GM12801 (cell line): Measurements from ENCODE around the gene FAM53B.

ENCODE experiments used
- TF ChIP-seq, protein P1 (sequence below): IDR thresholded peaks from one replicate; pipeline ENCODE4 v1.5.1; 2011; ENCODE audit warnings: control low read depth; ENCODE audit not compliant: insufficient read length; ENCODE audit errors: extremely low read depth

The FAM53B gene

DNA sequence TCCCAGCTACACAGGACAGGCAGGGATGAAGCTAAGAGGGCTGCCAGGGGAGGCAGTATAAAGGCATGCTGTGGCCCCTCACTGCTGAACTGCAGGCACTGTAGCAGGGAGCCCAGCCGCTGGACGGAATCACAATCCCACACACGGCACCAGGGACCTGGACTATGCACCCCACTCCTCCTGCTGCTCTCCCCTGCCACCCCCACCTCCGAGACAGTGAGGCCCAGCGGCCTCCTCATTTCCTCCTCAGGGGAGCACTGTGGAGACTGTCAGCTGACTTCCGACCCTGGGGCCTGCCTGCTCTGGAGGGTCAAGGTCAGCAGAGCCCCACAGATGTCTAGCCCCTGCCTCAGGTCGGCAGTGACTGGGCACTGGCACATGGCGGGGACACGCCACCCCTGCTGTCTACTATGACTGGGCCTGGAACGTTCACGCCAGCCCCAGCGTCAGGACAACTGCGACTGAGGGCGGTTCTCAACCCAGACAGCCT lies 92.7 kb downstream of the FAM53B start:
- TF ChIP-seq, protein P1, sequence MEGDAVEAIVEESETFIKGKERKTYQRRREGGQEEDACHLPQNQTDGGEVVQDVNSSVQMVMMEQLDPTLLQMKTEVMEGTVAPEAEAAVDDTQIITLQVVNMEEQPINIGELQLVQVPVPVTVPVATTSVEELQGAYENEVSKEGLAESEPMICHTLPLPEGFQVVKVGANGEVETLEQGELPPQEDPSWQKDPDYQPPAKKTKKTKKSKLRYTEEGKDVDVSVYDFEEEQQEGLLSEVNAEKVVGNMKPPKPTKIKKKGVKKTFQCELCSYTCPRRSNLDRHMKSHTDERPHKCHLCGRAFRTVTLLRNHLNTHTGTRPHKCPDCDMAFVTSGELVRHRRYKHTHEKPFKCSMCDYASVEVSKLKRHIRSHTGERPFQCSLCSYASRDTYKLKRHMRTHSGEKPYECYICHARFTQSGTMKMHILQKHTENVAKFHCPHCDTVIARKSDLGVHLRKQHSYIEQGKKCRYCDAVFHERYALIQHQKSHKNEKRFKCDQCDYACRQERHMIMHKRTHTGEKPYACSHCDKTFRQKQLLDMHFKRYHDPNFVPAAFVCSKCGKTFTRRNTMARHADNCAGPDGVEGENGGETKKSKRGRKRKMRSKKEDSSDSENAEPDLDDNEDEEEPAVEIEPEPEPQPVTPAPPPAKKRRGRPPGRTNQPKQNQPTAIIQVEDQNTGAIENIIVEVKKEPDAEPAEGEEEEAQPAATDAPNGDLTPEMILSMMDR, result no peak

DNA sequence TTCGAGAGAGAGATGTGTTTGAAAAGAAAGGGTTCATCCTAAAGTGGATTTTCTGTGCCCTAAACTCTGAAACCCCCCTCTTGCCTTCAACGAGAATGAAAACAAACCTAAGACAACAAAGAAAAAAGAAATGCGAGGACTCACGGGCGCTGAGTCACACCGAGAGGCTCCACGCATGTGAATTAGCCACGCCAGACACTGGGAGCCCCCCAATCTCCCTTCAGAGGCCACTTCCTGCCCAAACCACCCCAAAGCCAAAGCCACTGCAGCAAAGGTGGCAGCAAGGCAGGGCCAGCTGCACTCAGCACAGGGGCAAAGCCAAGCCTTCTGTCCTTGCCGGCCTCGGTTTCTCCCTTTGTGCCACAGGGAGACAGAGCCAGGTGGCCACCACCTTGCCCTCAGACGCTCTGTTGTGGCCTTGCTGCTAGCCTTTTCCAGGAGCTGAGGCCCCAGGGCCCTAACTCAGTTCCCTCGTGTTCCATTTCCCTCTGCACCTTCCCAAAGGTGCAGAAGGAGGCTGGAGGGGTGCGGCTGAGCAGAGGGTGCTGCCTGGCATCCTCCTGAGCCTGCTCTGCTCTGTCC lies 93.3 kb downstream of the FAM53B start:
- TF ChIP-seq, protein P1, result no peak

DNA sequence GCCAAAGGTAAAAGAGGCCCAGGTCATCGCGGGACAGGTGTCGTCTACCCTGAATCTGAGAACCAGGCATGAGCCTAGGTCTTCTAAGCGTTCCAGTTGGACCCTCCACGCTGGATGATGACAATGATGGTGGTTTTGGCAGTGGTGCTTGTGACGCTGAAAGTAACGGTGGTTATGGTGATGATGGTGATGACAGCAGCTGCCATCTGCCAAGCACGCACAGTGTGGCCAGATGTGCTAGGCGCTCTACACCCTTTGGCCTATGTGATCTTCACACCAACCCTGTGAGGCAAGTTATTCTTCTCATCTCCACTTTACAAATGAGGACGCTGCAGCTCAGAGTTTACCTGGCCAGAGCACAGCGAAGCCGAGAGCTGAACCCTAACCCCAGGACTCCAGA lies 93.9 kb downstream of the FAM53B start:
- TF ChIP-seq, protein P1, result no peak

DNA sequence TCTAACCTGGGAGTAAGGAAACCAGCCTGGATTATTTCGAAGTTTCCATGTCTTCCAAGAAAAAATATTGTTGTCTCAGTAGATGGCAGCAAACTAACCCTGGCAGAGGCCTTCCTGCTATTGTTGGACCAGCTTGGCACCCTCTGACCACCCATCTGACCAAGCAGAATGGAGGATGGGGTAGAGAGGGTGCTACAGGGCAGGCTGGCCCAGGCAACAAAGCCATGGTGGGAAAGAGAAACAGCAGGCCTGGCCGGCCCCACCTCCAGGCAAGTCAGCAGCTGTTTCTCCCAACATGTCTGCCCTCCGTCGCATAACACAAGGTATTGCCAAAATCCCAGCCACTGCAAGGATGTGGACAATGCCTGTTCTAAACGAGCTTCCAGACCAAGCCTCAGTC lies 95.0 kb downstream of the FAM53B start:
- TF ChIP-seq, protein P1, result no peak

DNA sequence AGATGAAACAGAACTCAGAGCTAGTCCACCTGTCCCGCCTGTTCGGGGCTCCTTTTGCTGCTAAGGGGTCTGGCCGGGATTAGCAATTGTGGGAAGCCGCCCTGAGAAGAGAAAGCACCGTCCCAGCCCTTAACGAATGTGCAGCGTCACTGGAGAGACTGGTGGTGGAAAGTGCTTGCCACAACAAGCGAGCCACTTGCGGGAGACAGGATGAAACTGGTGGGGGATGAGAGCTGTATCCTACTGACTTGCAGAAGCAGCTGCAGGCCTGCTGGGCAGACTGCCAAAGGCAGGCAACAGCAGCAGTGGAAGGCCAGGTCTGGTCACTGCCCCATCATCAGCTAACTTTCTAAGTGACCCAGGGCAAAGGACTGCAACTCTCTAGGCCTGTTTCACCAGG lies 95.4 kb downstream of the FAM53B start:
- TF ChIP-seq, protein P1, result no peak

DNA sequence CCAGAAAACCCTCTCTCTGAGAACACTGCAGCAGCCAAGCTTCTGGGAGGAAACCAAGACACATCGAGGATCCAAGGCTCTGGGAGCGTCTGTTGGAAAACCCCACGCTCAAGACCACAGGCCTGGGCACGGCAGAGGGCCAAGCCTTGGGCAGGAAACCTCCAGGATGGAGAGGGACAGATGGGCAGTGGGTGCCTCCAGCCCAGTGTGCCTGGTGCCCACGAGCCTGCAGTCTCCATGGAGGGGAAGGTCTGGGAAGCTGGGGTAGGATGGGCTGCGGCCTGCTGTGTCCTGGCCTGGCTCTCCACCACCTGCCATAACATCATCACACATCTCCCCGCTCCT lies 96.1 kb downstream of the FAM53B start:
- TF ChIP-seq, protein P1, result no peak

DNA sequence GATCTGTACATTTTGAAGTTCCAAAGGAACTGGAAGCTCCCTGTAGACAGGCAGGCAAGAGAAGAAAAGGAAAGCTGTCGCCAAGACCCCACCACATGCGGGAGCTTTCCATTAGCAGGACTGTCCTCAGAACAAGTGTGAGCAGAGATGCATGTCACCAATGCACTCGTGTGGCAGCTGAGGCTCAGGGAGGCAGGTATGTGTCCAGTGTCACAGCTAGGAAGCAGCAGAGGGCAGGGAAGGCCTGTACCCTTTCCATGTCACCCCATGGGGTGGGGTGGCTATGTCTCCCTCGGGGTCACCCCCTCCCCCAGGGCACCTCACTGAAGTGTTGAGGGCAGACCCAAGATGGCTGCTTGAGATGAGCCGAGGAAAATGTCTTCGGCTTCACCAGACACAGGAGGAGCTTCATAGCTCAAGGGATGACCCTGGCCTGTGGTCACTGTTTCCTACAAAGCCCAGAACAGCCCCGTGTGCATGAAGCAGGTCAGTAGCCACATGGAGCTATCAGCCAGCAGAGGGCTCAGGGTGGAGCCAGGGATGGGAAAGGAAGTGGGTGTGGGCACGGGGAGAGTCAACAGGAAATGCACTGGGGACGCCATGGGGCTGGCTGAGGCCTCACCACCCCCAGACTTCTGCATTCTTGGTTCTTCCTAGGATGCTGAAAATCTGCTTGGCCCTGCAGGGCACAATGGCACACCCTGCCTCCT lies 96.6 kb downstream of the FAM53B start:
- TF ChIP-seq, protein P1, result no peak
